GM20000 (cell line): ENCODE data around the gene DPP10.

Experiments used
- DNase-seq: peaks from one replicate; pipeline ENCODE4 v3.0.0; 2012; ENCODE audit warnings: low spot score
- CTCF ChIP-seq: IDR thresholded peaks from 2 replicates; pipeline ENCODE4 v1.5.1; 2012; ENCODE audit warnings: mild to moderate bottlenecking, control low read depth; ENCODE audit errors: extremely low read depth, missing control alignments

Gene DPP10

GRCh38 chr2:115807276-115807675, 1364.8 kb downstream of the DPP10 start:
- no peak for TF ChIP-seq CTCF
- DNase-seq: no peak

DNA sequence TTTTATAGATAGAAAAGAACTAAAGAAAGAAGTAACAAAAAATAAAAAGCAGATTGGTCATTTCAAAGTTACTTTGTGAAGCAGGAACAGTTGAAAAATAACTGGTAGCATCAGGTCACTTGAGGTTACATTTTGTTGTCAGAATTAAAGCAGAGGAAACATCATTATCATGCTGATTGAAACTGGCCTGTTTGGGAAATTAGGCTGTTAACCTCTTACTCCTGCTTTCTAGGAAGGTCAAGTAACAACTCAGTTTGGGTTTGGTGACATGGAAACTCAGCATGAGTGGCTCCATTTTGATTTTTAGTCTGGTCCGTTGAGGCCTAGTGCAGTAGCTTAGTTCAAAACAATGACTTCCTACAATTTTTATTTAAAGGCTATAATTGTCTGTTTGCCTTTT, 1383.5 kb downstream of the DPP10 start:
- TF ChIP-seq CTCF: no peak
- no peak for DNase-seq

- DNase-seq: no peak
- no peak for TF ChIP-seq CTCF
Measured at GRCh38 chr2:115833196-115833595, 1390.8 kb downstream of the DPP10 start.

- DNase-seq: no peak
- no peak for TF ChIP-seq CTCF
Measured at GRCh38 chr2:115838539-115838938, 1396.1 kb downstream of the DPP10 start.

GRCh38 chr2:115842306-115842705, 1399.9 kb downstream of the DPP10 start:
- no peak for TF ChIP-seq CTCF

DNA sequence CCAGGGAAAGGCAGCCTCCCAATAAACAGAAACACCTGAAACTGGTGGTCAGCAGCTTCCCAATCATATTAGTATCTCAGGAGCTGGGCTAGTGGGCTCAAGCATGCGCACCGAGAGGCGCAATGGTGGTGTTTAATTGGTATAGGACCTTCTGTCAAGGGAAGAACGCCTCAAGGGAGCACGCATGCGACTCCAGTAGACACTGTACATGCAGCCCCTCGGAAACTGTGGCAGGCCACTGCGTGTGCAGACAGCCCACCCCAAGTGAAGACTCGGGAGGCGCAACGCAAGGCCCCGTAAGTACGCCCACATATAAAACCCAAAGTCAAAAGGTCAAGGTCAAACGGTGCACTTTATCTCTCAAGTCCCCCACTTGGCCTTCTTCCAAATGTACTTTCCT, 1405.8 kb downstream of the DPP10 start:
- DNase-seq: no peak
- TF ChIP-seq CTCF: no peak

More at GRCh38 chr2:115842306-115842705, 1399.9 kb downstream of the DPP10 start:
- no peak for DNase-seq

DNA sequence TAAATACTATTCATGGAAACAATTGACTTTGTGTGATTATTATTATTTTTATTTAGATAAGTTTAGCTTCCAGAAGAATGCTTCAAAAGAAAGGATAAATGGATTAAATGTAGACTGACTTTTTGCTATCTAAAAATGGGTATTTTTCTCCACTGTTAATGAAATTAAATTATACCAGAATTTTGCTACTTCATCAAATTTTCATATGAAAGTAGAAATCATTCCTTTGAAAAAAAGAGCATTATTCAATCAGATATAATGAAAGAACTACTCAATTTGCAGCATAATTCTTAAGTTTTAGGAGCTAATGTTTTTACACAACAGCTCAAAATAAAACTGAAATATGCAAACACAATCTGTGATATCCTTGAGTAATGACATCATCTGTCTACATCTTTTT, 1424.6 kb downstream of the DPP10 start:
- no peak for DNase-seq
- no peak for TF ChIP-seq CTCF
